Common myeloid progenitor, CD34-positive (primary cell): ENCODE measurements around the gene TMEM200B.
"Not testable (repeated sequence)": the region's sequence is repeated elsewhere in the genome, so short reads cannot be mapped to it uniquely, and the experiment has no call there.

Experiments
- CTCF ChIA-PET: fragments of 350-600 bp; sonication (Branson Sonifier 250); formaldehyde crosslinking; loops from one replicate; lab custom pipeline; 2021; ENCODE audit warnings: antibody characterized with exemption; lab: Charles Lee
- POLR2A ChIA-PET: fragments of 350-600 bp; sonication (Branson Sonifier 250); formaldehyde crosslinking; loops from one replicate; lab custom pipeline; 2021; ENCODE audit warnings: antibody characterized with exemption; lab: Charles Lee
- DNase-seq, 3 donors: peaks; one replicate each; pipeline versions ENCODE4 v3.0.0 to v3.0.0-alpha.2; 2013
- H3K27ac ChIP-seq, 2 experiments: 1 replicate in 1 of 2; 2 replicates in 1 of 2; pipeline ENCODE4 v1.7.0; 2013; ENCODE audit warnings: inconsistent platforms in 2 of 2, low read length in 2 of 2, mild to moderate bottlenecking in 2 of 2, low read depth in 1 of 2, moderate library complexity in 1 of 2; ENCODE audit not compliant: severe bottlenecking in 2 of 2, insufficient read depth in 1 of 2, poor library complexity in 1 of 2
- H3K27me3 ChIP-seq, 5 experiments: replicated peaks in 2 of 5; 1 replicate in 3 of 5; 2 replicates in 2 of 5; pipeline versions ENCODE4 v1.6.1 to v1.7.0; 2013; ENCODE audit warnings: low read length in 4 of 5, mild to moderate bottlenecking in 2 of 5, moderate library complexity in 2 of 5, inconsistent platforms in 1 of 5; ENCODE audit not compliant: insufficient read depth in 5 of 5, control insufficient read depth in 4 of 5
- H3K36me3 ChIP-seq, 4 experiments: 1 replicate in 2 of 4; 2 replicates in 2 of 4; pipeline versions ENCODE4 v1.6.1 to v1.7.0; 2013; ENCODE audit warnings: low read length in 3 of 4, control low read depth in 1 of 4, mild to moderate bottlenecking in 1 of 4; ENCODE audit not compliant: control insufficient read depth in 4 of 4, insufficient read depth in 4 of 4
- H3K4me1 ChIP-seq, 4 experiments: 1 replicate in 3 of 4; 2 replicates in 1 of 4; pipeline versions ENCODE4 v1.6.1 to v1.7.1; 2013; ENCODE audit warnings: low read length in 3 of 4, mild to moderate bottlenecking in 3 of 4, control low read depth in 1 of 4, inconsistent platforms in 1 of 4, moderate library complexity in 1 of 4; ENCODE audit not compliant: control insufficient read depth in 4 of 4, insufficient read depth in 4 of 4; ENCODE audit errors: control extremely low read depth in 1 of 4
- H3K4me3 ChIP-seq, 7 experiments: 1 replicate in 4 of 7; 2 replicates in 3 of 7; pipeline versions ENCODE4 v1.5.1 to v1.7.0; 2013; ENCODE audit warnings: mild to moderate bottlenecking in 7 of 7, low read length in 6 of 7, moderate library complexity in 6 of 7, inconsistent platforms in 2 of 7, low read depth in 2 of 7, control low read depth in 1 of 7; ENCODE audit not compliant: insufficient read depth in 4 of 7, control insufficient read depth in 1 of 7; ENCODE audit errors: extremely low read depth in 1 of 7
- H3K9me3 ChIP-seq, 5 experiments: 1 replicate in 4 of 5; 2 replicates in 1 of 5; pipeline versions ENCODE4 v1.6.1 to v1.7.1; 2013; ENCODE audit warnings: low read length in 4 of 5, mild to moderate bottlenecking in 2 of 5, inconsistent platforms in 1 of 5, low read depth in 1 of 5, moderate library complexity in 1 of 5; ENCODE audit not compliant: control insufficient read depth in 4 of 5, insufficient read depth in 2 of 5; ENCODE audit errors: control extremely low read depth in 1 of 5
- WGBS: methylation state at CpG from one replicate; pipeline ENCODE4 v1.1.5; 2013; ENCODE audit not compliant: insufficient coverage; 5-methylcytosine and 5-hydroxymethylcytosine counted together

TMEM200B gene

GRCh38 chr1:29083317-29084195 lies 40.1 kb downstream of the TMEM200B start:
- ChIA-PET CTCF (no interaction called here), POLR2A (no interaction called here)
- Histone ChIP-seq H3K27ac (no peak overlapping the region), H3K4me3 (no peak overlapping the region), H3K27me3 (no peaks in the 10 kb centered on the region), H3K9me3 (no peaks in the 10 kb centered on the region), H3K4me1 (no peaks in the 10 kb centered on the region), H3K36me3 (peaks cover 0 to 3% (median under 1%) of the 10 kb centered on the region in 4 experiments)
- no peak for DNase-seq
- WGBS: no CpG with 5 or more reads among the region's 3 CpGs

GRCh38 chr1:29082519-29082918 lies 41.2 kb downstream of the TMEM200B start:
- 100% methylated on average over 1 of the region's 3 CpGs for WGBS
- no peaks in the 10 kb centered on the region for H3K27me3 ChIP-seq
- no peak overlapping the region for H3K27ac ChIP-seq
- peaks cover 0 to 3% (median under 1%) of the 10 kb centered on the region in 4 experiments for H3K36me3 ChIP-seq
- DNase-seq: no peak
- CTCF ChIA-PET: interaction anchor here (1.1 kb wide), 2 partner anchors 11 to 233 kb away, joined by 3 to 4 read pairs; no protein-coding TSS in a partner anchor
- H3K4me3 ChIP-seq: no peak overlapping the region
- POLR2A ChIA-PET: no interaction called here
- H3K4me1 ChIP-seq: no peaks in the 10 kb centered on the region
- no peaks in the 10 kb centered on the region for H3K9me3 ChIP-seq

- no peaks in the 10 kb centered on the region for H3K4me1 ChIP-seq
- ChIA-PET CTCF (interaction anchor here (0.6 to 1.1 kb wide), 2 partner anchors 10 to 386 kb away, joined by 3 to 4 read pairs; no protein-coding TSS in a partner anchor), POLR2A (interaction anchor here (0.6 to 0.7 kb wide), 2 partner anchors 15 to 72 kb away, joined by 3 read pairs; no protein-coding TSS in a partner anchor)
- no peaks in the 10 kb centered on the region for H3K27me3 ChIP-seq
- no peak overlapping the region for H3K27ac ChIP-seq
- no peak for DNase-seq
- no peaks in the 10 kb centered on the region for H3K9me3 ChIP-seq
- peaks cover 0 to 3% (median under 1%) of the 10 kb centered on the region in 4 experiments for H3K36me3 ChIP-seq
- 80% methylated on average over 1 of the region's 3 CpGs for WGBS
- H3K4me3 ChIP-seq: no peak overlapping the region
These were observed 42.5 kb downstream of the TMEM200B start for GRCh38 chr1:29081201-29081600.

- H3K4me3 ChIP-seq, H3K4me1 ChIP-seq, DNase-seq, H3K27ac ChIP-seq, H3K36me3 ChIP-seq, POLR2A ChIA-PET, H3K9me3 ChIP-seq, H3K27me3 ChIP-seq: not testable (repeated sequence)
- WGBS: 91% methylated on average over 13 of the region's 16 CpGs
- CTCF ChIA-PET: interaction anchor here (0.6 to 1.4 kb wide), 3 partner anchors 10 to 33 kb away, joined by 3 to 4 read pairs (median 4); no protein-coding TSS in a partner anchor
These were observed 43.6 kb downstream of the TMEM200B start for GRCh38 chr1:29079916-29080629.

GRCh38 chr1:29077155-29077554 lies 46.5 kb downstream of the TMEM200B start:
- POLR2A ChIA-PET: no interaction called here
- WGBS: 80% methylated on average over 1 of the region's 2 CpGs
- DNase-seq: no peak
- H3K27me3 ChIP-seq: no peaks in the 10 kb centered on the region
- peaks cover 0 to 6% (median 2%) of the 10 kb centered on the region in 4 experiments for H3K36me3 ChIP-seq
- no peak overlapping the region for H3K4me3 ChIP-seq
- H3K4me1 ChIP-seq: no peaks in the 10 kb centered on the region
- H3K27ac ChIP-seq: no peak overlapping the region
- no peaks in the 10 kb centered on the region for H3K9me3 ChIP-seq
- CTCF ChIA-PET: no interaction called here
